KMS-11 (cell line): Measurements from ENCODE around the gene SMCO1.
"Not testable (repeated sequence)": the region's sequence is repeated elsewhere in the genome, so short reads cannot be mapped to it uniquely, and the experiment has no call there.

Experiments used
- H2AFZ ChIP-seq: fragments of 200-600 bp; sonication (generic); 2 replicates; pipeline ENCODE4 v1.6.1; 2016; ENCODE audit warnings: antibody characterized with exemption, mixed run types, low read depth
- H3K27ac ChIP-seq: fragments of 200-600 bp; sonication (generic); 2 replicates; pipeline ENCODE4 v1.6.1; 2016; ENCODE audit warnings: mild to moderate bottlenecking, mixed run types
- H3K27me3 ChIP-seq: fragments of 200-600 bp; sonication (generic); 2 replicates; pipeline ENCODE4 v1.6.1; 2017; ENCODE audit warnings: mild to moderate bottlenecking, low read depth, mixed run types, moderate library complexity; ENCODE audit not compliant: insufficient read depth
- H3K36me3 ChIP-seq: fragments of 200-600 bp; sonication (generic); 2 replicates; pipeline ENCODE4 v1.6.1; 2017; ENCODE audit warnings: mild to moderate bottlenecking, mixed run types; ENCODE audit not compliant: insufficient read depth
- H3K4me1 ChIP-seq: fragments of 200-600 bp; sonication (generic); 2 replicates; pipeline ENCODE4 v1.6.1; 2016; ENCODE audit warnings: mild to moderate bottlenecking, low read depth, mixed run types; ENCODE audit not compliant: poor library complexity, severe bottlenecking
- H3K4me2 ChIP-seq: fragments of 200-600 bp; sonication (generic); 2 replicates; pipeline ENCODE4 v1.7.0; 2016; ENCODE audit warnings: mild to moderate bottlenecking, mixed run types
- H3K4me3 ChIP-seq: fragments of 200-600 bp; sonication (generic); IDR thresholded peaks from 2 replicates; pipeline ENCODE4 v1.6.1; 2017; ENCODE audit warnings: low read depth, low read length, mixed read lengths; ENCODE audit not compliant: insufficient read depth
- H3K79me2 ChIP-seq: fragments of 200-600 bp; sonication (generic); 2 replicates; pipeline ENCODE4 v1.6.1; 2016; ENCODE audit warnings: low read depth, mixed run types; ENCODE audit not compliant: insufficient read depth
- H3K9ac ChIP-seq: fragments of 200-600 bp; sonication (generic); 2 replicates; pipeline ENCODE4 v1.6.1; 2016; ENCODE audit warnings: mild to moderate bottlenecking, mixed run types
- H4K20me1 ChIP-seq: fragments of 200-600 bp; sonication (generic); 2 replicates; pipeline ENCODE4 v1.6.1; 2016; ENCODE audit warnings: mild to moderate bottlenecking, mixed run types; ENCODE audit not compliant: insufficient read depth
- CTCF ChIP-seq: fragments of 200-600 bp; sonication (generic); conservative IDR thresholded peaks from 2 replicates; pipeline ENCODE4 v1.6.1; 2017; ENCODE audit warnings: low read depth, mild to moderate bottlenecking, antibody characterized with exemption, low read length, moderate library complexity, mixed read lengths

Gene SMCO1

GRCh38 chr3:196523841-196524240 is 8.7 kb upstream of the SMCO1 start:
- H3K27me3 ChIP-seq = no peaks in the 10 kb centered on the region
- H3K4me3 ChIP-seq = no peak overlapping the region
- no peak for TF ChIP-seq CTCF
- no peaks in the 10 kb centered on the region for H4K20me1 ChIP-seq
- no peak overlapping the region for H2AFZ ChIP-seq
- H3K36me3 ChIP-seq = no peaks in the 10 kb centered on the region
- no peaks in the 10 kb centered on the region for H3K79me2 ChIP-seq
- peaks cover 20% of the 10 kb centered on the region for H3K4me1 ChIP-seq
- H3K27ac ChIP-seq = no peak overlapping the region
- H3K9ac ChIP-seq = no peak overlapping the region
- no peak overlapping the region for H3K4me2 ChIP-seq

- H3K4me2 ChIP-seq, H3K27me3 ChIP-seq, H3K27ac ChIP-seq, H4K20me1 ChIP-seq, H3K79me2 ChIP-seq, H2AFZ ChIP-seq, H3K9ac ChIP-seq, H3K4me3 ChIP-seq, H3K36me3 ChIP-seq: not testable (repeated sequence)
- H3K4me1 ChIP-seq = peaks cover 32% of the 10 kb centered on the region
Measured at GRCh38 chr3:196521291-196521690, 6.1 kb upstream of the SMCO1 start.

- Histone ChIP-seq H2AFZ (no peak overlapping the region), H3K9ac (no peak overlapping the region), H3K27ac (no peak overlapping the region)
Measured at GRCh38 chr3:196519718-196520082, 4.6 kb upstream of the SMCO1 start.

GRCh38 chr3:196518966-196519717 is 4.0 kb upstream of the SMCO1 start:
- Histone ChIP-seq H3K36me3 (no peaks in the 10 kb centered on the region), H3K27me3 (no peaks in the 10 kb centered on the region), H4K20me1 (no peaks in the 10 kb centered on the region), H3K4me1 (peaks cover 32% of the 10 kb centered on the region), H3K79me2 (no peaks in the 10 kb centered on the region), H3K4me3 (no peak overlapping the region), H3K9ac (peak overlapping the region; percentile 13; the same call in 1 of the 2 replicates), H3K4me2 (peak overlapping the region; percentile 12; the same call in 1 of the 2 replicates), H2AFZ (peak overlapping the region; percentile 31; the same call in 1 of the 2 replicates), H3K27ac (peak overlapping the region; percentile 8; the same call in 1 of the 2 replicates)
- peak; percentile 98 for TF ChIP-seq CTCF

More at GRCh38 chr3:196519718-196520082, 4.6 kb upstream of the SMCO1 start:
- Histone ChIP-seq H3K4me1 (peaks cover 32% of the 10 kb centered on the region), H3K79me2 (no peaks in the 10 kb centered on the region), H4K20me1 (no peaks in the 10 kb centered on the region), H3K36me3 (no peaks in the 10 kb centered on the region), H3K27me3 (no peaks in the 10 kb centered on the region), H3K4me3 (no peak overlapping the region), H3K4me2 (no peak overlapping the region)
- TF ChIP-seq CTCF = no peak

GRCh38 chr3:196517919-196518318 is 2.8 kb upstream of the SMCO1 start:
- Histone ChIP-seq H3K4me1 (peaks cover 39% of the 10 kb centered on the region), H3K4me3 (no peak overlapping the region), H2AFZ (peak overlapping the region; percentile 31; the same call in 1 of the 2 replicates), H3K4me2 (peak overlapping the region; percentile 66), H3K79me2 (no peaks in the 10 kb centered on the region), H3K27ac (peak overlapping the region; percentile 39; the same call in 1 of the 2 replicates), H3K36me3 (no peaks in the 10 kb centered on the region), H3K9ac (no peak overlapping the region; the same call in 1 of the 2 replicates), H4K20me1 (no peaks in the 10 kb centered on the region), H3K27me3 (no peaks in the 10 kb centered on the region)
- no peak for TF ChIP-seq CTCF
